ENCODE results near the gene PAX7.

DNA sequence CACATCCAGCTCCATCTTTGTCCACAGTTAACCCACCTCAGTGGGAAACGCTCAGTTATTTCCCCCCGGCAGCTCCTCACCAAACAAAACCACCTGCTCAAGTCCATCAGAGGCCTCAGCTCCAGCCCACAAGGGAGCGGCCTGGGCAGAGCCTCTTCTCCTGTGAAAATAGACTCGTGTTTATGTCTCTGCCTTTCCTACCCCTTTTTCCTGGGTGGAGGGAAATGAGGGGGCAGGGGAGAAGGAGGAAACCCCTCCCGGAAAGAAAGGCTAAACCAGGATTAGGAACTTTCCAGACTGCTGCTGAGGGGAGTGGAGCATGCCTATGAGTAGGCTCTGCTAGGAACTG, 81.6 kb downstream of the PAX7 start:
- TF ChIP-seq, protein P1, sequence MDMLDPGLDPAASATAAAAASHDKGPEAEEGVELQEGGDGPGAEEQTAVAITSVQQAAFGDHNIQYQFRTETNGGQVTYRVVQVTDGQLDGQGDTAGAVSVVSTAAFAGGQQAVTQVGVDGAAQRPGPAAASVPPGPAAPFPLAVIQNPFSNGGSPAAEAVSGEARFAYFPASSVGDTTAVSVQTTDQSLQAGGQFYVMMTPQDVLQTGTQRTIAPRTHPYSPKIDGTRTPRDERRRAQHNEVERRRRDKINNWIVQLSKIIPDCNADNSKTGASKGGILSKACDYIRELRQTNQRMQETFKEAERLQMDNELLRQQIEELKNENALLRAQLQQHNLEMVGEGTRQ (CRISPR knock-in tag; IDR thresholded peaks at IDR 0.05) = no peak
- TF ChIP-seq, protein P2, sequence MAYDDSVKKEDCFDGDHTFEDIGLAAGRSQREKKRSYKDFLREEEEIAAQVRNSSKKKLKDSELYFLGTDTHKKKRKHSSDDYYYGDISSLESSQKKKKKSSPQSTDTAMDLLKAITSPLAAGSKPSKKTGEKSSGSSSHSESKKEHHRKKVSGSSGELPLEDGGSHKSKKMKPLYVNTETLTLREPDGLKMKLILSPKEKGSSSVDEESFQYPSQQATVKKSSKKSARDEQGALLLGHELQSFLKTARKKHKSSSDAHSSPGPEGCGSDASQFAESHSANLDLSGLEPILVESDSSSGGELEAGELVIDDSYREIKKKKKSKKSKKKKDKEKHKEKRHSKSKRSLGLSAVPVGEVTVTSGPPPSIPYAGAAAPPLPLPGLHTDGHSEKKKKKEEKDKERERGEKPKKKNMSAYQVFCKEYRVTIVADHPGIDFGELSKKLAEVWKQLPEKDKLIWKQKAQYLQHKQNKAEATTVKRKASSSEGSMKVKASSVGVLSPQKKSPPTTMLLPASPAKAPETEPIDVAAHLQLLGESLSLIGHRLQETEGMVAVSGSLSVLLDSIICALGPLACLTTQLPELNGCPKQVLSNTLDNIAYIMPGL (CRISPR knock-in tag; IDR thresholded peaks at IDR 0.05) = no peak
- TF ChIP-seq NR2C2 (CRISPR knock-in tag; IDR thresholded peaks at IDR 0.05) = no peak
- TF ChIP-seq, protein P3, sequence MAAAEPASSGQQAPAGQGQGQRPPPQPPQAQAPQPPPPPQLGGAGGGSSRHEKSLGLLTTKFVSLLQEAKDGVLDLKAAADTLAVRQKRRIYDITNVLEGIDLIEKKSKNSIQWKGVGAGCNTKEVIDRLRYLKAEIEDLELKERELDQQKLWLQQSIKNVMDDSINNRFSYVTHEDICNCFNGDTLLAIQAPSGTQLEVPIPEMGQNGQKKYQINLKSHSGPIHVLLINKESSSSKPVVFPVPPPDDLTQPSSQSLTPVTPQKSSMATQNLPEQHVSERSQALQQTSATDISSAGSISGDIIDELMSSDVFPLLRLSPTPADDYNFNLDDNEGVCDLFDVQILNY (CRISPR knock-in tag; IDR thresholded peaks at IDR 0.05) = no peak
